HG03442 (cell line): ENCODE data around the gene PPP2R5C.

Experiments
- ATAC-seq: cut with Tn5 transposase; IDR thresholded peaks from one replicate; pipeline ENCODE4 v1.9.1; 2021; ENCODE audit warnings: mild to moderate bottlenecking, moderate library complexity; ENCODE audit not compliant: unreplicated experiment

PPP2R5C gene

GRCh38 chr14:101813171-101813759, 51.8 kb downstream of the PPP2R5C start:
- no peak for ATAC-seq

- no peak for ATAC-seq
These were observed 52.3 kb downstream of the PPP2R5C start for GRCh38 chr14:101813833-101814232.

GRCh38 chr14:101814934-101815333, 53.4 kb downstream of the PPP2R5C start:
- ATAC-seq, result no peak

- no peak for ATAC-seq
These were observed 54.5 kb downstream of the PPP2R5C start for GRCh38 chr14:101815994-101816393.

- ATAC-seq, result no peak
These were observed 56.0 kb downstream of the PPP2R5C start for GRCh38 chr14:101817501-101818001.

- no peak for ATAC-seq
These were observed 57.9 kb downstream of the PPP2R5C start for GRCh38 chr14:101819251-101819990.

- no peak for ATAC-seq
These were observed 58.8 kb downstream of the PPP2R5C start for GRCh38 chr14:101820283-101820798.

GRCh38 chr14:101821528-101821927, 60.0 kb downstream of the PPP2R5C start:
- ATAC-seq, result no peak

GRCh38 chr14:101823066-101823465, 61.6 kb downstream of the PPP2R5C start:
- ATAC-seq, result no peak

GRCh38 chr14:101823511-101824120, 62.1 kb downstream of the PPP2R5C start:
- peak; percentile 45 for ATAC-seq

GRCh38 chr14:101824339-101824727, 62.8 kb downstream of the PPP2R5C start:
- ATAC-seq, result no peak

- ATAC-seq, result no peak
These were observed 64.3 kb downstream of the PPP2R5C start for GRCh38 chr14:101825797-101826196.

GRCh38 chr14:101826351-101826750, 64.8 kb downstream of the PPP2R5C start:
- no peak for ATAC-seq

GRCh38 chr14:101827286-101827685, 65.8 kb downstream of the PPP2R5C start:
- no peak for ATAC-seq

- ATAC-seq, result no peak
These were observed 66.5 kb downstream of the PPP2R5C start for GRCh38 chr14:101828046-101828445.

GRCh38 chr14:101830271-101830670, 68.8 kb downstream of the PPP2R5C start:
- ATAC-seq, result no peak

GRCh38 chr14:101833045-101833444, 71.5 kb downstream of the PPP2R5C start:
- ATAC-seq, result no peak

GRCh38 chr14:101834397-101834796, 72.9 kb downstream of the PPP2R5C start:
- no peak for ATAC-seq

- no peak for ATAC-seq
These were observed 73.5 kb downstream of the PPP2R5C start for GRCh38 chr14:101834800-101835547.

GRCh38 chr14:101835566-101835965, 74.1 kb downstream of the PPP2R5C start:
- ATAC-seq, result no peak

- no peak for ATAC-seq
These were observed 74.6 kb downstream of the PPP2R5C start for GRCh38 chr14:101836135-101836534.
